HL-60/S4 (cell line): ENCODE data around the gene STON2.

Source experiments
- in situ Hi-C: fragments of 300-500 bp; cut with MboI; formaldehyde crosslinking; loops from 2 replicates; pipeline ENCODE4 v1.14.3; 2022; ENCODE audit warnings: low sequenced_read_pairs

STON2 gene

DNA sequence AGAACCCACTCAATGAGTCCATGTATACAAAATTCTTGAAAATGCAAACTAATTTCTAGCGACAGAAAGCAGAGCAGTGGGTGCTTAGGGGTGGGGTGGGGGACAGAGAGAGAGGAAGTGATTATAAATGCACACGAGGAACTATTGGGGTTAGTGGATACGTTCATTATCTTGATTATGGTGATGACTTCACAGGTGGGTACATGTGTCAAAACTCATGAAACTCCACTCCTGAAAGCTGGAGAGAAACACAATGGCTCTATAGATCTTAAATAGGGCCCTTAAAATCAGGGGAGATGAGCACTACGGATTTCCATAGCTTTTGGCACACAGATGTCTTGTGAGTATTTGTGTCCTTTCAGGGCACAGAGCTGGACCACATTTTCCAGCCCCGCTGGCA is 59.9 kb downstream of the STON2 start:
- in situ Hi-C loops: no loop called here

GRCh38 chr14:81337073-81337472 is 63.1 kb downstream of the STON2 start:
- in situ Hi-C loops: no loop called here

GRCh38 chr14:81336009-81336408 is 64.1 kb downstream of the STON2 start:
- in situ Hi-C loops: no loop called here

GRCh38 chr14:81332725-81333124 is 67.4 kb downstream of the STON2 start:
- in situ Hi-C loops: no loop called here

GRCh38 chr14:81331229-81332021 is 68.7 kb downstream of the STON2 start:
- in situ Hi-C loops: no loop called here

- in situ Hi-C loops: no loop called here
These were observed 69.5 kb downstream of the STON2 start for GRCh38 chr14:81330619-81331122.

- in situ Hi-C loops: no loop called here
These were observed 70.3 kb downstream of the STON2 start for GRCh38 chr14:81329640-81330381.

DNA sequence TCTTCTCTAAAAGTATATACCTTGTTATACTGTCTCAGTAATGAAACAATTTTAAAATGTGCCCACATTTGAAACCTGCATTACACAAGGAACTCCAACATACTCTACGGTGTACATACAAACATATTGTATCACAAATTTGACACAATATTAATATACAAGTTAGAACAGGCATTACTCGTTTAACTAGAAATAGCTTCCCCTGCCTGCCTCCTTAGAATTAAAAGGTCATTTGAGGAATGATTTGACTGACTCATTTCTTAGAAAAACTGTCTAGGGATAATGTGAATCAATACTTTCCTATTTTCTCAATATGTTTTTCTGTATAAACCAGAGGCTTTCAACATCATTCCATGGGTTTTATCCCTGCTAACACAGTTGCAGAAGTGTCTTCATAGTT is 73.7 kb downstream of the STON2 start:
- in situ Hi-C loops: no loop called here

DNA sequence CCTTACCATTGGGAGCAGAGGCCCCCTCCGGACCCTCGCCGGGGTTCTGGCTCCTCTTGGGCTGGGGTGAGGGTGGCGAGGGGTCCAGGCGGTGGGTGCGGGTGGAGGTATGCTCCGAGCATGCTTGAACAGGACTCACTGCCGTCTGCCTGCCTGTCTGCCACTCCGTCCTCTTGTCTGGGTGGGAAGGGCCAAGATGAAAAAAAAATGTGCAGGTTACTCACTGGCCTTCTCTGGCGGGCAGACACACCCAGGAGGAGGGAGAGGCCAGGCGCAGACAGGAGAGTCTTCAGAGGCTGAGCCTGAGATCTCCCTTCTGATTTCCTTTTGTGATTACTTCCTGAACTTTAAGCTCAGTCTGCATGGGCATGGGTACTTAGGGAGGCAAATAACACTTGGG is 76.1 kb downstream of the STON2 start:
- in situ Hi-C loops: no loop called here

DNA sequence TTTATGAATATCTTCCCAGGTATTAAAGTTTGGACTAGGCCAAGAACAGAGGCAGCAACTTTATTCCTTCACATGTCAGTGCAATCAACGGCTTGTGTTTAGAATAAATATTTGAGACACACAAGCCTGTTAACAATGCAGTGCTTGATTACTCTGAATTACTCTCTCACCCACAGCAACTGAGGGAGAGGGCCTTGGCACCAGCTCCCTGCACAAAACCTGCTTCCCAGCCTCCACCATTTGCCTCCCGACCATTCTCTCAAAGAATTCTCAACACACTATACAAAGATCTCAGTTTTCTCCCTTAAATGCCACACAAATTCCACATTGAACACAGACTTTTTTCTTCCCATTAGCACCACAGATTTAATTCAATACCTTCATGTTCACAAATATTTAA is 77.0 kb downstream of the STON2 start:
- in situ Hi-C loops: no loop called here

GRCh38 chr14:81319946-81320345 is 80.2 kb downstream of the STON2 start:
- in situ Hi-C loops: no loop called here

DNA sequence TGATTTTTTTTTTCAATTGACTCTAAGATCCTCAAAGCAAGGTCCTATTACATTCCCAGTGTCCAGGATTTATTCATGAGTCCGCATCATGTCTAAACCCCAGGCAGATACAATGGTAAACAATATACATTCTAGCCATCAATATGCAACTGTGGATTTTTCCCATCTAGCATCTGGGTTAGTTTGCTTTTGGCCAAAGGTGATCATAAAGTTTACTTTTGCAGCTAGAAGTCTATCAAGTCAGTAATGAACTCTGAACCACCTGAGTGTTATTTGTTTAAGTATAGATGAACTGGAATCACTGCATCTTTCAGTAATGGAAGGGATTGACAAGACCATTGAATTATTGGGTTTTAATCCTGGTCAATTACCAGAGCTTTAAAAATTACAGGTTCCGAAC is 80.8 kb downstream of the STON2 start:
- in situ Hi-C loops: no loop called here

DNA sequence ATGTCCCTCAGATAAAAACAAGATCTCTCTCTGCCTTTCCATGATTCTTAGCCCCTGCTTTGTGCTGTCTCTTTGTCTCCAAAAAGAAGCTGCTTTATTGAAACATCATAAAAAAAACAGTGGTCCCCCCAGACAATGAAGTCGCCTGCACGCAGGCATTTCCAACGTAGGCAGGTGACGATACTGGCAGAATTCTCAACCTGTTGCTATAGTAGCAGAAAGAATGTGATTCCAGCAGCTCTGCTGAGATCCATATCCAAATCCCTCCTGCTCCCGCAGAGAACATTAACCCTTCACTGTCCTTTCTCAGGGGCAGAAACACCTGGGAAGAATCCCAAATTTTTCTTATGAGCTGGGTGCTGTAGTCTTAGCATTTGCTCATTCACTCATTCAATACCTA is 84.8 kb downstream of the STON2 start:
- in situ Hi-C loops: no loop called here

DNA sequence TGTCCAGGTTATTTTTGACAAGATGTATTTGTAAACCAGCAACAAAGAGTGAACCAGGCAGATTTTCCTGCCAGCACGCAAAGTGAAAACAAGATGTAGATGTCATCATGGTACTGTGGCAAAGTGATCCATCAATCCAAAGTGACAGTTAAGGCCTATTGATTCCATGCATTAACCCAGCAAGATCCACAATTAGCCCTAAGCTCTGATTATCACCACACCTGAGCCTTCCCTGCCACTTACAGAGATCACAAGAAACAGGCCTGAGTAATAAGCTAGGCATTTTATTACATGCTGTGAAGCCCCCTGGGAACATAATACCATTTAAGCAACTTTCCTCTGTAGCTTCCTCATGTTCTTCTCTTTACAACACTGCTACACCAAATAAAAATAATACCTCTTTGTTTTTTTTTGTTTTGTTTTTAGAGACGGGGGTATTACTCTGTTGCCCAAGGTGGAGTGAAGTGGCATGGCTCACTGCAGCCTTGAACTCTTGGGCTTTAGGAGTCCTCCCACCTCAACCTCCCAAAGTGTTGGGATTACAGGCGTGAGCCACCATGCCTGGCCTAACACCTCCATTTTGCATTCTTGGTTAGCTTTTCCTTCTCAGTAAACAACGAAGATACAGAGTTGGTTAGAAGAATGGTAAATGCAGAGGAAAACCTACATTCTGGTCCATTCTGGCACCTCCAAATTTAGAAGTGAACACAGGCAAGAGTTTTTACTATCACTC is 85.5 kb downstream of the STON2 start:
- in situ Hi-C loops: no loop called here

- in situ Hi-C loops: no loop called here
These were observed 86.2 kb downstream of the STON2 start for GRCh38 chr14:81313775-81314429.

GRCh38 chr14:81313200-81313599 is 86.9 kb downstream of the STON2 start:
- in situ Hi-C loops: no loop called here

DNA sequence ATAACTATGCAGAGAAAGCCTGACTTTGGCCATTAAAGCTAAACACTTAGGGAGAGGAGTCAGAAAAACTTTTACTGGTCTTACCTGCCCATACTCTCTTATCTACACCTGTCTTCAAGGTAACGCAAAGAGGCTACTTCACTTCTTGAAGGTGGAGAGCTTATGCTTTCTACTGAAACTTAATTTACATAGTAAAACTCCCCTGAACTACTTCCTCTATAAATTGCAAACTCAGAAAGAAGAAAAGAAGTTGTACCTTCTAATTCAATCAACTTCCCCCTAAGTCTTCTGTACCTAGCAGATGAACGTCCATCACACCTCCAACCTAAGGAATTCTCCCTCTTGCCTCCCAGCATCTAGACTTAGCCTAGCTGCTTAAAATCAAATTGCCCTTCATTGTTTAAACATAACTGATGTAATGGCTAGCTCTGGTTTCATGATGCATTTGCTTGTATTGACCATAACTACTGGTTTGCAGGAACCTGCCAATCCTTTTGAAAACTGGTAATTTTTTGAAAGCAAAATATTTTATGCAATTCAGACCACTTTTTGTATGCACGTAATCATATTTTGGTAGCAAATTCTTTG is 87.7 kb downstream of the STON2 start:
- in situ Hi-C loops: no loop called here

- in situ Hi-C loops: no loop called here
These were observed 88.3 kb downstream of the STON2 start for GRCh38 chr14:81311778-81312177.

DNA sequence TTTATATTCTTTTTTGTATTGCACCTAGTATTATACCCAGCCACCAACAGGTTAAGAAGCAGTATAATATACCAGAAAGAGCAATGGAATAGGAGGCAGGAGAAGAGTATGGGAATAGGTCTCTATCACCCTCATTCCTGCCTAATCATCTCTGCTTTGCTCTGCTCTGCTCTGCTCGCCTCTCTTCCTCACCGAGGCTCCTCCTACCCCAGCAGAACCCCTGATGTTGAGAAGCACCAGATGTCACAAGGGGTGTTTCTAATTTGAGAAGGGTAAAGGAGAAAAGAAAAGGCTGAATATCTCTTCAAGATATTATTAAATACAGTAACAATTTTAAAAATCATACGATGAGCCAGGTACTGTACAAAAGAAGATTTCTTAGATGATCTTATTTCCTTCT is 89.0 kb downstream of the STON2 start:
- in situ Hi-C loops: no loop called here

DNA sequence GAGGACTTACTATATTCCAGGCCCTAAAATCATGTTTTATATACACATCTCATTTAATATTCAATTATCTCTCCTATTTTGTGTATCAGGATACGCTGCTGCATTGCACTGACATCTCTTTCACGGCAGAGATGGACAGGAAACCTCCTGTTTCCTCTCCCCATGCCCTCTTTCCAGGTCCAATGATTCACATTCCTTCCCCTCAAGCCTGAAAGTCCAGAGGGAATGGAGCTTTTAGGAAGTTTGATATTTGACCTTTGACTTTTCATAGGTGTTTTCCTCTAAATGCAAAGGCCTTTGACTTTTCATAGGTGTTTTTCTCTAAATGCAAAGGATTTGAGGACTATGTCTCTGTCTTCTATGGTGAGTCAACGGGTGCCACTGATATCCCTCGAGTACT is 89.5 kb downstream of the STON2 start:
- in situ Hi-C loops: no loop called here

GRCh38 chr14:81309511-81309910 is 90.6 kb downstream of the STON2 start:
- in situ Hi-C loops: no loop called here
